Sciatic nerve (tissue), 2 donors: ENCODE measurements around the gene GALNS. TPM values are rescaled to one million over a fixed set of nuclear protein-coding genes. Genes with fewer than 3 reads are reported as not detected.
A peak's percentile ranks its signal among the peaks of the same experiment; 100 is the strongest.
"Not testable (repeated sequence)": the region's sequence is repeated elsewhere in the genome, so short reads cannot be mapped to it uniquely, and the experiment has no call there.

ENCODE experiments used
- ATAC-seq: fragments of 200-7000 bp; cut with Tn5 transposase; one replicate; pipeline ENCODE4 v1.9.1; 2020; ENCODE audit warnings: mild to moderate bottlenecking, moderate library complexity
- DNase-seq: peaks from one replicate; pipeline ENCODE4 v3.0.0-alpha.2; 2020; ENCODE audit warnings: low spot score
- intact Hi-C: fragments of 100-400 bp; cut with DNase I; formaldehyde crosslinking; loops from one replicate; pipeline ENCODE4 v1.14.2; 2022
- total RNA-seq: library from RNA; stranded (reverse); fragmentation: NEBNext Ultra II Directional; extraction: Animal tissue kit (Norgen Biotek cat#: 25700); gene quantifications from one replicate; pipeline ENCODE4 v1.2.1, GENCODE V29; 2021
- donor health status: DM: no; HTN: no; CAD: no.
- donor health status: DM: no; HTN: no; CAD: no.

GALNS gene
- total RNA-seq: 41.1 TPM

DNA sequence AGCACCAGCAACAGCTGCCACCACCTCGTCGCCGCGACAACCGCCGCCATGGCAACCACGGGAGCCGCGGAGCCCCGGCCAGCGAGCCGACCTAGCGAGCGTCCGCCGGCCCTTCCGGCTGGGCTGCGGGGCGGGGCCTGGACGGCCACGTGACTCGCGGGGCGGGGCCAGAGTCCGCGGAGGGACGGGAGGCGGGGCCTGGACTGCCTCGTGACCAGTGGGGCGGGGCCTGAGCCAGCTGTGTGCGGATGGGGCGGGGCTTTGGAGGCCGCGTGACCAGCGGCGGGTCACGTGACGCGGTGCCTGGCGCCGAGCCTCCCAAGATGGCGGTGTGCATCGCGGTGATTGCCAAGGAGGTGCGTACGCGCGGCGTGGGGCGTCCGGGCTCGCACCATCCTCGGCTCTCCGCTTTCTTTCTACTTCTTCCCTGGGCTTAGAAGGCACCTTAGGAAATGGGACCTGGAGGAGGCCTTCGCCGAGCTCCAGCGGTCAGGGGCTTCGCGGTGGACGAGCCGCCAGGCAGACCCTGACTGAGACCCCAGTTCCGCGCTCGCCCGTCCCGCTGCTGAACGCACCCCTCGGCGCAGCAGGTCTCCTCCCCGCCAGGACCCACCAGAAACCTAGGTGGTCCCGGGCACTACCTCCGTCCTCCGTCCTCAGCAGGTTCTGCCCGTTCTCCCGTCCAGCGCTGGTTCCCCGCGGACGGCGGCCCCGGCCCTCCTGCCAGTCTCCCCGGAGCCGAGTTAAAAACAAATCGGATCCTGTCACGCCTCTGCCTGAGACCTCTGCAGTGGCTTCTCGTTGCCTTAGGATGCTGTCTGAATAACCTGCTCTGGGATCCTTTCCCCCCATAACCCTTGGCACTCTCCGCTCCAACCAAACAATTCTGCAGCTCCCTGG, at the start of gene GALNS, which contains the start of gene TRAPPC2L:
Gene GALNS, minus strand, starts transcription at position 120 of the 900 bp plus-strand sequence. Its CDS starts 70 bp downstream, at position 50.
Gene TRAPPC2L, plus strand, starts transcription at position 300 of the 900 bp plus-strand sequence. Its CDS starts 24 bp downstream, at position 324.
- intact Hi-C loops: no loop called here
- DNase-seq (peak; percentile 100), ATAC-seq (peak; percentile 97)

GRCh38 chr16:88906020-88906419, 49.3 kb upstream of the GALNS start:
- DNase-seq: no peak
- no peak for ATAC-seq
- intact Hi-C loops: no loop called here

DNA sequence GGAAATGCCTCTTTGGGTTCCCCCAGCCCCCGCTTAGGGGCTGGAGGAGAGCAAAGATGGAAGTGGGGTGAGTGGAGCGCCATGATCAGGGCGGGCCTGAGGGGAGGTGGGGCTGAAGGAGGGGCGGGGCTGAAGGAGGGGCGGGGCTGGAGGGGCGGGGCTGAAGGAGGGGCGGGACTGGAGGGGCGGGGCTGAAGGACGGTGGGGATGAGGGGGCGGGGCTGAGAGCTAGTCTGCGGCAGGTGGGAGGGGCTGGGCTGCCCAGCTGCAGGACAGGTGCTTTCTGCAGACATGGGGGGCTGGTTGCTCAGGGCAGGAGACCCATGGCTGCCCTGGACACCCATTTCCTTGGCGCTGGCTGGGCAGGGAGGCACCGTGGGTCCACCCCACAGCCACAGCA, 48.8 kb upstream of the GALNS start:
- DNase-seq (no peak), ATAC-seq (no peak)
- intact Hi-C loops: no loop called here

DNA sequence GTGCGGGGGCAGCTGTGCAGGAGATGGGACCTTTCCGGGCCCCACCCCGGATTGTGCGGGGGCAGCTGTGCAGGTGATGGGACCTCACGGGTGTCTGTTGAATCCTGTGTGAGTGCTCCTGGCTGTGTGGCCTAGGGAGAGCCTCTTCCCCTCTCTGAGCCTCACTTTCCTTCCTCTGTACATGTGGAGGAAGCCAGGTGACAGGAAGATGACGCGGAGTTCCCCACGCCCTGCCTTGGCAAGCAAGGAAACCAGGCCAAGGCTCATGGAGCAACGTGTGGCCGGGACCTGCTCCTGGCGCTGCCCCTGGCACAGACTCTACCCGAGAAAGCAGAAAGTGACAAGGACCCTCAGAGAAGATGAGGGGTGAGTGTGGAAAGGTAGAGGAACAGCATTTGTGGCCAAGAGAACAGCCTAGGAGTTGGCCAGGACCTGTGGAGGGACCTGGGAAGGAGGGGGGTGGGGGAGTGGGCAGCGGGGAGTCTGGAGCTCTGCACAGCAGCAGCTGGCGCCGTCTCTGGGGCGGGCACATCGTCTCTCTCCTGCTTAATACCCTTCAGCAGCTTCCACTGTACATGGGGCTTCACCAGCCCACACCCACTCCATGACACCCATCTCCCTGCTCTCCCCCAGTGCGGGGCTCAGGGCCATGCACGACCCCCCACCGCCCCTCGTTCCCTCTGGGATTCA, 48.1 kb upstream of the GALNS start:
- no peak for ATAC-seq
- intact Hi-C loops: no loop called here
- DNase-seq: no peak

DNA sequence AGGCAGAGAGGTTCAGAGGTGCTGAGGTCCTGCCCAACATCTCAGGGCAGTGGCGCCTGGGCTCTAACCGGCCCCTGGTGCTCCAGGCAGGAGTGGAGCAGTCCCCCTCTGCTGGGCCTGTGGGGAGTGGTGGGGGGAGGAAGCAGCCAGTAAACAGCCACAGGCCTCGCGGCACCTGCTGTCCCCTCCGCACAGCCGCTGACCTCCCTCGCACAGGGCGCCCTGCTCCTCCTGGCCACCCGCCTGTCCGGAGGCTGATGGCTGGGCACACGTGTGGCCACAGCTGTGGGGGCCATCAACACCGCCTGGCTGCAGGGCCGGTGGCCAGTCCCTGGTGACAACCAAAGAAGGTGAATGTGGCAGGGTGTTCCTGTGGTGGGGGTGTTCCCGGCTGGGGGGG, 46.5 kb upstream of the GALNS start:
- no peak for DNase-seq
- no peak for ATAC-seq
- intact Hi-C loops: no loop called here

DNA sequence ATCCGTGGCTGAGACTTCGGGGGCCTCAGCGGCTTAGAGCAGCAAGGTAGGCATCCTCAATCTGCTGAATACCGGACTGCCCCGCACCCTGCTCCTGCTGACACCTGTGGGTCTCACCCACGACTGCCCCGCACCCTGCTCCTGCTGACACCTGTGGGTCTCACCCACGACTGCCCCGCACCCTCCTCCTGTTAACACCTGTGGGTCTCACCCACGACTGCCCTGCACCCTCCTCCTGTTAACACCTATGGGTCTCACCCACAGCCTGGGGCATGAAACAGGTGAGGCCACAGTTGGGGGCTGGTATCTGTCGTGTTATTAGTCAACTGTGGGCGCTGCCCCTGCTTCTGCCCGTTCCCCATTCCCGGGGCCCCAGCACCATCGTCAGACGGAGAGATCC, 46.0 kb upstream of the GALNS start:
- intact Hi-C loops: no loop called here
- DNase-seq: no peak
- ATAC-seq: no peak

- no peak for DNase-seq
- intact Hi-C loops: no loop called here
- no peak for ATAC-seq
These were observed 45.1 kb upstream of the GALNS start for GRCh38 chr16:88901718-88902337.

- no peak for DNase-seq
- ATAC-seq: no peak
- intact Hi-C loops: no loop called here
These were observed 43.9 kb upstream of the GALNS start for GRCh38 chr16:88900662-88901052.

GRCh38 chr16:88899901-88900661, 43.3 kb upstream of the GALNS start:
- DNase-seq (no peak), ATAC-seq (no peak)
- intact Hi-C loops: no loop called here

DNA sequence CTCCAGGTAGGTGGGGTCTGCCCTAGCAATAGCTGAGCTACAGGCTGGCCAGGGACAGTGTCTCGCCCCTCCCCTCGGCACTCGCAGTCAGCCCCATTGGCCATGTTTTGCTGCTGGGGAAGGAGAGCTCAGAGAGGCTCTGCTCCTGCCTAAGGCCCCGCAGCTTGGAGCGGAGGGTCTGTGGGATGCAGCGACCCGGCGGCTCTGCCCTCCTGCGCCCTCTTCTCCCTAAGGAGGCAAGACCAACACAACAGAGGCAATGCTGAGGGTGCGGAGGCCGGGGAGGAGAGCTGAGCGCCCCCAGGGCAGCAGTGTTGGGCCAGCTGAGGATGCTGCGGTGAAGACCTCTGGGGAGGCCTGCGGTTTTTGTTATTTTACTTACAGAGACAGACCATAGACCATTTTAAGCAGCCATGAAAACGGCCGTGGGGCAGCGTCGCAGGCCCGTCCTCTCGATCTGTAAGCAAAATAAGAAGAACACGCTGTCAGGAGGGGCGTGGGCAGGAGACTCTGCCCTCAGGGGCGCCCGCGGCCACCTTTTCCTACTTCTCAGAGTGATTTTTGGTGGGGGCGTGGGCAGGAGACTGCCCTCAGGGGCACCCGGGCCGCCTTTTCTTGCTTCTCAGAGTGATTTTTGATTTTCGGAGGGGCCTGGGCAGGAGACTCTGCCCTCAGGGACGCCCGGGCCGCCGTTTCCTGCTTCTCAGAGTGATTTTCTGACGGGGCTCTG, 41.1 kb upstream of the GALNS start:
- ATAC-seq: no peak
- intact Hi-C loops: no loop called here
- no peak for DNase-seq

DNA sequence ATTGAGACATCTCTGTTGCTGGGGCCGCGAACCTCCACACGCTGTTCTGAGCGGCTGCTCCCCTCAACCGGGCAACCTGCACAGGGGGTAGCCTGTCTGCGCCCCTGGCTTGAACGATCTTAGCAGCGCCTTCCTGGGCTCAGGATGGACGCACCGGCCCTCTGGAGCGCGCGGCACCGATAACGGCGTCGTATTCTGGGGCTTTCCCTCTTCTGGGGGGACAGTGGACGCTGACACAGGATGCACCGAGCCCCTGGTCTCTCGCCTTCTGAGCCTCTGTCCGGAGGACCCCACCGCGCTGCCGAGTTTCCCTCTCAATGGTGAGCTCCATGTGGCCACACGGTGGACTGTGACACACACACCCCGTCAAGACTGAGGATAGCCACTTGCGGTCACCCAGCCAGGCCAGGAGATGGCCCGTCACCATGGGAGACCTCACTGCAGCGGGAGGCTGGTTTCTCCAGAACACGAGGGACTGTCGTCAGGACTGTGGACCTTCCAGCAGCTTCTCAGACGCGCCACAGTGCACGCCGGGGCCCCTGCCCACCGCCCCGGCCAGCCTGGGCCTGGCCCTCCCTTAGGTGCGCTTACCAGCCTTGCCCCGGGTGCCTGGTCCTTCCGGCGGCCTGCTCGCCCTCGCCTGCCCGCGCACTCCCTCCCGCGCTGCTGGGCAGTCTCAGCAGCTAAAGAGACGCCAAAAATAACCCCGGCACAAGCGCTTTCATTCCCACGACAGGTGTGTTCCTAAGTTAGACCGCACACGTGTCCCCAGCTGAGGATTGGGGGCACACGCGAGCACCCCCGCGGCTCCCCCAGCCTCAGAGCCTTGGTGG, 39.7 kb upstream of the GALNS start:
- intact Hi-C loops: no loop called here
- ATAC-seq: no peak

GRCh38 chr16:88895335-88895734, 38.6 kb upstream of the GALNS start:
- intact Hi-C loops: no loop called here
- DNase-seq: no peak
- ATAC-seq: no peak

More for the DNA sequence above, 39.7 kb upstream of the GALNS start:
- DNase-seq: no peak

GRCh38 chr16:88894681-88895300, 38.0 kb upstream of the GALNS start:
- DNase-seq (no peak), ATAC-seq (no peak)
- intact Hi-C loops: no loop called here

DNA sequence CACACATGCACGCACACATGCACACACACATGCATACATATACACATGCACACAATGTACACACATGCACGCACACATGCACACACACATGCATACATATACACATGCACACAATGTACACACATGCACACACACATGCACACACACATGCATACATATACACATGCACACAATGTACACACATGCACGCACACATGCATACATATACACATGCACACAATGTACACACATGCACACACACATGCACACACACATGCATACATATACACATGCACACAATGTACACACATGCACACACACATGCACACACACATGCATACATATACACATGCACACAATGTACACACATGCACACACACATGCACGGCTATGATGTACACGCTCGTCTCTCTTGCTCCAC, 37.5 kb upstream of the GALNS start:
- DNase-seq, intact Hi-C loops, ATAC-seq: not testable (repeated sequence)

GRCh38 chr16:88893127-88893968, 36.6 kb upstream of the GALNS start:
- DNase-seq: no peak
- ATAC-seq: no peak
- intact Hi-C loops: no loop called here

DNA sequence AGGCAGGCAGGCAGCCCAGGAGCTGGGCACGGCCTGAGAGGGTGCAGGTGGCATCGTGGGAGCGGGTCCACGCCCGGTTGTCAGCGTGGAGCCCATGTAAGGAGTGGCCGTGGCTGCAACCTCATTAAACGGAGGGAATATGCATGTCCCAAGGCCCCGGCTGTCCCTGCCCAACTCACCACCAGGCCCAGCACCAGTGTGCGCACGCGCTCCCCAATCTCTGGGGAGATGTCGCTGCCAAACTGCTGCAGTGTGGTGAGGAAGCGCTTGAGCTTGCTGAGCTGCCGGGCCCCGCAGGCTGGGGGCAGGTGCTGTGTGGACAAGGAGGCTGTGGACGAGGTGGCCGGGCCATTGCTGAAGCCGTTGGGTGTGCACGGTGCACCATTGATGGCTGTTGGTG, 35.3 kb upstream of the GALNS start:
- ATAC-seq (no peak), DNase-seq (no peak)
- intact Hi-C loops: no loop called here
